NT2/D1 (cell line): ENCODE measurements around the gene MAVS.

Experiments
- DNase-seq: peaks from one replicate; pipeline ENCODE4 v3.0.0-alpha.2; 2011; ENCODE audit warnings: low read depth, low spot score
- H3K27me3 ChIP-seq: 2 replicates; pipeline ENCODE4 v1.6.0; 2011; ENCODE audit warnings: mild to moderate bottlenecking; ENCODE audit not compliant: insufficient read length, insufficient read depth
- H3K36me3 ChIP-seq: 2 replicates; pipeline ENCODE4 v1.6.1; 2011; ENCODE audit warnings: mild to moderate bottlenecking, low read length, mixed read lengths; ENCODE audit not compliant: insufficient read depth, insufficient read length
- H3K4me1 ChIP-seq: 2 replicates; pipeline ENCODE4 v1.5.1; 2011; ENCODE audit not compliant: insufficient read depth, insufficient read length
- H3K4me3 ChIP-seq: 2 replicates; pipeline ENCODE4 v1.5.1; 2011; ENCODE audit warnings: low read depth; ENCODE audit not compliant: insufficient read length
- H3K9ac ChIP-seq: 2 replicates; pipeline ENCODE4 v1.6.0; 2011; ENCODE audit warnings: low read depth; ENCODE audit not compliant: insufficient read length
- H3K9me3 ChIP-seq: 2 replicates; pipeline ENCODE4 v1.5.1; 2011; ENCODE audit warnings: mild to moderate bottlenecking, low read length; ENCODE audit not compliant: insufficient read depth
- SUZ12 ChIP-seq: IDR thresholded peaks from 2 replicates; pipeline ENCODE4 v1.6.1; 2011; ENCODE audit not compliant: insufficient read length, insufficient read depth; ENCODE audit errors: extremely low read depth
- YY1 ChIP-seq: IDR thresholded peaks from 2 replicates; pipeline ENCODE4 v1.6.1; 2011; ENCODE audit not compliant: insufficient read length, insufficient read depth
- ZNF274 ChIP-seq: IDR thresholded peaks from 2 replicates; pipeline ENCODE4 v1.6.1; 2011; ENCODE audit warnings: mild to moderate bottlenecking, low read depth, low read length

MAVS gene

DNA sequence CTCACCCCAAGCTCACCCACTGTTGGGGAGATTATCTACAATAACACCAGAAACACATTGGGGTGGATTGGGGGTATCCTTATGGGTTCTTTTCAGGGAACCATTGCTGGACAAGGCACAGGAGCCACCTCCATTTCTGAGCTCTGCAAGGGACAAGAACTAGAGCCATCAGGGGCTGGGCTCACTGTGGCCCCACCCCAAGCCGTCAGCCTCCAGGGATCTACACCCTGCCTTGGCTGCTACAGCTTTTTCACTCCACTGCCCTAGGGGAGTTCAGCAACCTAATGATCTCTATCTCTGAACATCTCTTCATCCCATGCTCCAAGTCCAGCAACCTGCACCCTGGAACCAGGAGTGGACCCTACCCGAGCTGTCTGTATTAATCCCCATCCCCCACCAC is 21.2 kb downstream of the MAVS start:
- peaks cover 5% of the 10 kb centered on the region for H3K4me1 ChIP-seq
- H3K9me3 ChIP-seq: no peaks in the 10 kb centered on the region
- TF ChIP-seq SUZ12: no peak
- TF ChIP-seq YY1: no peak
- no peak for TF ChIP-seq ZNF274
- peaks cover 75% of the 10 kb centered on the region for H3K36me3 ChIP-seq
- H3K27me3 ChIP-seq: no peaks in the 10 kb centered on the region
- no peak overlapping the region for H3K4me3 ChIP-seq
- no peak overlapping the region for H3K9ac ChIP-seq
- no peak for DNase-seq

DNA sequence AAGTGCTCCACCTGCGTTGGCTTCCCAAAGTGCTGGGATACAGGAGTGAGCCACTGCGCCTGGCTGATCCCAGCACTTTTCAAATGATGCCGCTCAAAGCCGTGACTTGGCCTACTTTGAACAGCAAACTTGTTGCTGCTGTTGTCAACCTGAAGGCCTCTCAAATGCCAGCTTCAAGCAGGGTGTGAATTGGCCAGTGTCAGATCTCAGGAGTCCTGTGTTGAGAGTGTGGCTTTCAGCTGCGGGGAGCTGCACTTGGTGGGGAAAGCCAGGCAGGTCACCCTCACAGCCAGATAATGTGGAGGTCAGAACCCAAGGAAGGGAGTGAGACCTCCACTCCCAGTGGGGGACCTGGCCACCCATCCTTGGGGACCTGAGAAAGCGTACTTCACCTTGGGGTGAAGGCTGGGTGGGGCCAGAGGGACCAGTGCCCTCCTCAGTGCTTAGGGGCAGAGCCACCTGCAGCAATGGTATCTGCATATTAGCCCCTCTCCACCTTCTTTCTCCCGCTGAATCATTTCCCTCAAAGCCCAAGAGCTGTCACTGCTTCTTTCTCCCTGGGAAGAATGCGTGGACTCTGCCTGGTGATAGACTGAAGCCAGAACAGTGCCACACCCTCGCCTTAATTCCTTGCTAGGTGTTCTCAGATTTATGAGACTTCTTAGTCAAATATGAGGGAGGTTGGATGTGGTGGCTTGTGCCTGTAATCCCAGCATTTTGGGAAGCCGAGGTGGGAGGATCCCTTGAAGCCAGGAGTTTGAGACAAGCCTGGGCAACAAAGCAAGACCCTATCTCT is 23.4 kb downstream of the MAVS start:
- no peak for DNase-seq
- no peak overlapping the region for H3K4me3 ChIP-seq
- H3K4me1 ChIP-seq: peaks cover 5% of the 10 kb centered on the region
- no peak for TF ChIP-seq ZNF274
- no peak for TF ChIP-seq SUZ12
- TF ChIP-seq YY1: no peak
- H3K36me3 ChIP-seq: peaks cover 70% of the 10 kb centered on the region
- H3K27me3 ChIP-seq: no peaks in the 10 kb centered on the region
- no peaks in the 10 kb centered on the region for H3K9me3 ChIP-seq
- H3K9ac ChIP-seq: no peak overlapping the region

DNA sequence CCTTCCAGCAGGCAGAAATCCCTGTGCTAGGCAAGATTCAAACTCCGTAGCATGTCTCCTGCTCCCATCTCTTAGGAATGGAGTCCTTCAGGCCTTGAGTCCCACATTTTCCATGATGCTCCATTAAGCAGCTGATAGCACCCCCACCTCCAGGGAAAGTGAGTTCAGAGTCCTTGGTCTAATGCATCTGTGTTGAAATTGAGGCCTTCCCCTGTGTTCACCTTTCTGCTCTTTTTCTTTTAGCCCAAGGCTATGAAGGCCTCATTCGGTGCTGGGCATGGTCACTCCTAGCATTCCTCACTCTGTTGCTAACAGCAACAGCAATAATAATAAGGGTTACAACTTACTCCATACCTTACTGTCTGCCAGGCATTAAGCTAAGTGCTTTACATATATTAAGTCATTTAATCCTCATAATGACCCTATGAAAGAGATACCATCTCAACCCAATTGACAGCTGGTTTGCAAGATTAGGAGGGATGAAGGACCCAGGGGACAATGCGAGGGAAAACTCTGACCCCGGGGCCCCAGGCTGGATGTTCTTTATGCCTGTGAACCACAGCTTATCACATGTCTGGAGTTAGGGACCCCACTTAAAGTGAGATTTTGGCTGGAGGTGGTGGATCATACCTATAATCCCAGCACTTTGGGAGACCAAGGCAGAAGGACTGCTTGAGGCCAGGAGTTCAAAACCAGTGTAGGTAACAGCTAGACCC is 25.1 kb downstream of the MAVS start:
- no peak for TF ChIP-seq YY1
- no peak for TF ChIP-seq SUZ12
- TF ChIP-seq ZNF274: no peak
- no peak for DNase-seq
- Histone ChIP-seq H3K27me3 (no peaks in the 10 kb centered on the region), H3K9ac (no peak overlapping the region), H3K4me1 (peaks cover 5% of the 10 kb centered on the region), H3K4me3 (no peak overlapping the region), H3K36me3 (peaks cover 53% of the 10 kb centered on the region), H3K9me3 (no peaks in the 10 kb centered on the region)

DNA sequence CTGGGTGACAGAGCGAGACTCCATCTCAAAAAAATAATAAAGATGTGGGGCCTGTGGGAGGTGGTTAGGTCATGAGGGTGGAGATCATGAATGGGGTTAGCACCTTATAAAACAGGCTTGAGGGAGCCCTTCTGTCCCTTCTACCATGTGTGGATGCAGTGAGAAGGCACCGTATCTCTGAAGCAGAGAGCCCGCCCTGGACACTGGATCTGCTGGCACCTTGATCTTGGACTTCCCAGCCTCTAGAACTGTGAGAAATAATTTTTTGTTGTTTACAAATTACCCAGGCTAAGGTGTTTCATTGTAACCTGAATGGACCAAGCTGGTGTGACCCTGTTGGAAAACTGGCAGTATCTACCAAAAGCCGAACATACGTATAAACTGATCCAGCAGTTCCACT is 26.9 kb downstream of the MAVS start:
- no peaks in the 10 kb centered on the region for H3K27me3 ChIP-seq
- H3K4me1 ChIP-seq: peaks cover 2% of the 10 kb centered on the region
- H3K36me3 ChIP-seq: peaks cover 41% of the 10 kb centered on the region
- TF ChIP-seq SUZ12 (no peak), YY1 (no peak), ZNF274 (no peak)
- H3K9me3 ChIP-seq: no peaks in the 10 kb centered on the region
- no peak overlapping the region for H3K4me3 ChIP-seq
- DNase-seq: no peak
- no peak overlapping the region for H3K9ac ChIP-seq

DNA sequence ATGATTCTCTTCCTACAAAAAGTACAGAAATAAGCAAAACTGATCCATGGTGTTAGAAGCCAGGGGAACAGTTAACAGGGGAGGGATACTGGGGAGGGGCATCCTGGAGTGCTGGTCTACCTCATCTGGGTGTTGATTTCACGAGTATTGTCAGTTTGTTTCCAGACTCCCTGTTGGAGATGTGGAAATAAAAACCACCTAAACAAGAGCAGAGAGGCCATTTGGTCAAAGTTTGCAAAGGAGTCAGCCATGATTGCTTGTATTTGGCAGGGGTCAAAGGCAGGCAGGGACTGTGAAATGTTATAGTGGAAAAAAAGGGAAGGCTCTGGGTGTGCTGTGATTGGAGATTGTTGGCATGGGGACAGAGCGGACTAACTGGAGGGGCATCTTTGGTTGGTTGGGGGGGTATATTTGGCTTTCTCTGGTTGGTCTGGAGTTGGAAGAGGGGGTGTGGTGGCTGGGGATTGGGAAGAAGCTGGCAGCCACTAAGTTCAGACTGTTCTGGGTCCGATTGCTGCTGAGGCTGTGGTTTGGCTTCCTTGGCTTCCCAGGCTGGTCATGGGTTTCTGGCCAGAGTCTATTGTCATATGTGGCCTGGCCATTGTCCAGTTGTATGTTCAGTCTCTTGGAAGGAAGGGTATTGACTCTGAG is 27.7 kb downstream of the MAVS start:
- H3K9me3 ChIP-seq: no peaks in the 10 kb centered on the region
- H3K4me1 ChIP-seq: peaks cover 2% of the 10 kb centered on the region
- H3K9ac ChIP-seq: no peak overlapping the region
- H3K27me3 ChIP-seq: no peaks in the 10 kb centered on the region
- no peak for DNase-seq
- peaks cover 41% of the 10 kb centered on the region for H3K36me3 ChIP-seq
- no peak overlapping the region for H3K4me3 ChIP-seq
- TF ChIP-seq ZNF274 (no peak), SUZ12 (no peak), YY1 (no peak)

DNA sequence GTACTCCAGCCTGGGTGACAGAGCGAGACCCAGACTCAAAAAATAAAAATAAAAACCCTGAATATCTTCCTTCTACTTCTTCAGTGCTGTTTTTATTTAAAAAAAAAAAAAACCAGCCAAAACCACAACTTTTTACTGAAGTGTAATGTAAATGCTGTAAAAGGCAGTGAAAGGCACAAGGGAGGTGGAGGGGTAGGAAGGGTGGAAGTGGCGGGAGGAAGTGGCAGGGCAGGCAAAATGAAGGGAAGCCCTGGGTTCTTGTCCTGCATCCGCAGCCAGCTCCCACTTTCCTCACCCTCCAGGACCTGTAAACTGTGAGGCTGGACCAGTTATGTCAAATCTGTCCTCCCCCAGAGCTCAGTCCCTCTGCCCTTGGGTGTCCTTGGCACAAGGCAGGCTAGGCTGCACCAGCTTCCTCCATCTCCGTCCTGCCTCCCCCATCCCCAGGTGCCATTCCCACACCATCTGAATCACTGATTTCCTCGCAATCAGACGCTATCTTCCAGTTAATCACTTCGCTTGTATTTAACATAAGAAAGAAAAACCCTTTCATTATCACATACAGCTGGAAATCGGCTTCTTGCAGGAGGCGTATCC is 28.8 kb downstream of the MAVS start:
- TF ChIP-seq ZNF274 (no peak), YY1 (no peak), SUZ12 (no peak)

More for the DNA sequence above, 28.8 kb downstream of the MAVS start:
- peaks cover 2% of the 10 kb centered on the region for H3K4me1 ChIP-seq
- no peak for DNase-seq
- no peaks in the 10 kb centered on the region for H3K27me3 ChIP-seq
- no peaks in the 10 kb centered on the region for H3K9me3 ChIP-seq
- no peak overlapping the region for H3K4me3 ChIP-seq
- H3K36me3 ChIP-seq: peaks cover 36% of the 10 kb centered on the region
- no peak overlapping the region for H3K9ac ChIP-seq
